ENCODE data around the gene SMPD2. TPM values are rescaled to one million over a fixed set of nuclear protein-coding genes. Genes with fewer than 3 reads are reported as not detected.

Gene SMPD2
- total RNA-seq, 4 donors from 2014 or later, result 11.2 to 60.9 (median 17.8) TPM

GRCh38 chr6:109434456-109434855 lies 6.1 kb upstream of the SMPD2 start:
- H3K27me3 ChIP-seq, result no peaks in the 10 kb centered on the region
- 76 to 81% methylated on average over 2 of the region's 2 CpGs for whole genome bisulfite sequencing, 2 donors
- TF ChIP-seq POLR2A (IDR thresholded peaks at IDR 0.05), result no peak
- TF ChIP-seq CTCF (IDR thresholded peaks at IDR 0.05), result no peak
- no peak overlapping the region for H3K4me3 ChIP-seq (replicated peaks in 1 of 3)
- intact Hi-C loops (cut with DNase I), result no loop called here
- H3K4me1 ChIP-seq, result no peaks in the 10 kb centered on the region
- no peaks in the 10 kb centered on the region for H3K36me3 ChIP-seq
- no peak overlapping the region for H3K27ac ChIP-seq
- no peaks in the 10 kb centered on the region for H3K9me3 ChIP-seq
- DNase-seq, result no peak

GRCh38 chr6:109436041-109436440 lies 4.5 kb upstream of the SMPD2 start:
- 88 to 92% methylated on average over 5 of the region's 5 CpGs for WGBS, 2 donors
- H3K36me3 ChIP-seq, result no peaks in the 10 kb centered on the region
- no peaks in the 10 kb centered on the region for H3K9me3 ChIP-seq
- intact Hi-C loops (cut with DNase I), result no loop called here
- TF ChIP-seq POLR2A (IDR thresholded peaks at IDR 0.05) (no peak), CTCF (IDR thresholded peaks at IDR 0.05) (no peak)
- no peak for DNase-seq
- no peaks in the 10 kb centered on the region for H3K27me3 ChIP-seq
- no peaks in the 10 kb centered on the region for H3K4me1 ChIP-seq
- no peak overlapping the region for H3K27ac ChIP-seq
- H3K4me3 ChIP-seq (replicated peaks in 1 of 3), result no peak overlapping the region

- DNase-seq, result peak; percentile 66
Observed at GRCh38 chr6:109441069-109441816, 719 bp downstream of the SMPD2 start.

DNA sequence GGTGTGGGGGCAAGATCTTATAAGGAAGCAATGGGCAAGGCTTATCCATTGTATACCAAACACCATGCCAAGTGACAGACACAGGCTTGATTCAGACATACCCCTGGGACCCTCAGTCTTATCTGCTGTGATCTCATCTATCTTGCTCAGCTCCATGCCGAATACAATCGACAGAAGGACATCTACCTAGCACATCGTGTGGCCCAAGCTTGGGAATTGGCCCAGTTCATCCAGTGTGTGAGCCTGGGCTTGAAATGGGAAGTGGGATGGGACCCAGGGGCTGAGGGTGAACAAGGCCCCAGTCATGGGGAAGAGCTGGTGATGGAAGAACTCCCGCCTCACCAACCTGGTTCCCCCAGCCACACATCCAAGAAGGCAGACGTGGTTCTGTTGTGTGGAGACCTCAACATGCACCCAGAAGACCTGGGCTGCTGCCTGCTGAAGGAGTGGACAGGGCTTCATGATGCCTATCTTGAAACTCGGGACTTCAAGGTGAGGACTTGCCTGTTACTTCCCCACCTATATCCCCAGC lies 1.9 kb downstream of the SMPD2 start:
- 92 to 100% methylated on average over 6 of the region's 6 CpGs for WGBS, 2 donors
- Histone ChIP-seq H3K36me3 (peaks cover 8 to 11% of the 10 kb centered on the region in 2 donors), H3K9me3 (no peaks in the 10 kb centered on the region), H3K27me3 (no peaks in the 10 kb centered on the region), H3K4me1 (peaks cover 10% of the 10 kb centered on the region in 2 donors), H3K27ac (no peak overlapping the region), H3K4me3 (replicated peaks in 1 of 3) (no peak overlapping the region)
- intact Hi-C loops (cut with DNase I), result loop anchor here (10.0 kb wide), 1 partner anchor 58 kb away; the partner anchor contains the start of gene CD164
- TF ChIP-seq POLR2A (IDR thresholded peaks at IDR 0.05) (no peak), CTCF (IDR thresholded peaks at IDR 0.05) (no peak)
- no peak for DNase-seq

More at GRCh38 chr6:109441069-109441816, 719 bp downstream of the SMPD2 start:
- H3K27ac ChIP-seq, result peak overlapping the region; percentile 77 to 91 (median 78)
- TF ChIP-seq POLR2A (IDR thresholded peaks at IDR 0.05), result no peak
- peak in 2 of 6 experiments; percentile 23 to 42 for TF ChIP-seq CTCF (IDR thresholded peaks at IDR 0.05)
- no peaks in the 10 kb centered on the region for H3K27me3 ChIP-seq
- H3K36me3 ChIP-seq, result peaks cover 8 to 11% of the 10 kb centered on the region in 2 donors
- intact Hi-C loops (cut with DNase I), result loop anchor here (10.0 kb wide), 1 partner anchor 56 kb away; the partner anchor contains the start of gene CD164
- WGBS, 2 donors, result 1 to 2% methylated on average over 9 to 22 of the region's 31 CpGs
- H3K4me1 ChIP-seq, result peaks cover 10% of the 10 kb centered on the region in 2 donors
- no peaks in the 10 kb centered on the region for H3K9me3 ChIP-seq
- H3K4me3 ChIP-seq (replicated peaks in 1 of 3), result peak overlapping the region; percentile 17 to 97 (median 53)

GRCh38 chr6:109443425-109443950 lies 3.0 kb downstream of the SMPD2 start:
- Histone ChIP-seq H3K4me3 (replicated peaks in 1 of 3) (no peak overlapping the region), H3K9me3 (no peaks in the 10 kb centered on the region), H3K27ac (no peak overlapping the region), H3K36me3 (peaks cover 8 to 11% of the 10 kb centered on the region in 2 donors), H3K27me3 (no peaks in the 10 kb centered on the region), H3K4me1 (peaks cover 10% of the 10 kb centered on the region in 2 donors)
- TF ChIP-seq POLR2A (IDR thresholded peaks at IDR 0.05), result no peak
- TF ChIP-seq CTCF (IDR thresholded peaks at IDR 0.05), result no peak
- no peak for DNase-seq
- intact Hi-C loops (cut with DNase I), result loop anchor here (10.0 kb wide), 1 partner anchor 59 kb away; the partner anchor contains the start of gene CD164
- WGBS, 2 donors, result 89 to 95% methylated on average over 7 to 8 of the region's 10 CpGs
